Smooth muscle cell (in vitro differentiated cells): ENCODE measurements around the gene DPH3. TPM values are rescaled to one million over a fixed set of nuclear protein-coding genes. Genes with fewer than 3 reads are reported as not detected.

Experiments
- DNase-seq: peaks from one replicate; lab custom pipeline; 2025; ENCODE audit not compliant: unreplicated experiment; lab: John Stamatoyannopoulos, UW
- H2AFZ ChIP-seq: fragments of 200-600 bp; sonication (generic); 2 replicates; pipeline ENCODE4 v1.6.0; 2016; ENCODE audit warnings: antibody characterized with exemption, low read depth, mild to moderate bottlenecking
- H3F3A ChIP-seq: fragments of 200-600 bp; sonication (generic); 2 replicates; pipeline ENCODE4 v1.6.0; 2017; ENCODE audit warnings: antibody characterized with exemption, low read depth
- H3K27ac ChIP-seq: fragments of 200-600 bp; sonication (generic); 2 replicates; pipeline ENCODE4 v1.5.1; 2016; ENCODE audit warnings: low read depth, mild to moderate bottlenecking
- H3K27me3 ChIP-seq: fragments of 200-600 bp; sonication (generic); 2 replicates; pipeline ENCODE4 v1.6.1; 2016; ENCODE audit warnings: low read depth, mild to moderate bottlenecking
- H3K36me3 ChIP-seq: fragments of 200-600 bp; sonication (generic); 2 replicates; pipeline ENCODE4 v1.5.1; 2016; ENCODE audit warnings: low read depth
- H3K4me1 ChIP-seq: fragments of 200-600 bp; sonication (generic); 2 replicates; pipeline ENCODE4 v1.5.1; 2016; ENCODE audit warnings: low read depth
- H3K4me2 ChIP-seq: fragments of 200-600 bp; sonication (generic); 2 replicates; pipeline ENCODE4 v1.6.0; 2016; ENCODE audit warnings: mild to moderate bottlenecking
- H3K4me3 ChIP-seq: fragments of 200-600 bp; sonication (generic); 2 replicates; pipeline ENCODE4 v1.5.1; 2016; ENCODE audit warnings: mild to moderate bottlenecking
- H3K79me2 ChIP-seq: fragments of 200-600 bp; sonication (generic); 2 replicates; pipeline ENCODE4 v1.6.0; 2016; ENCODE audit warnings: low read depth, mild to moderate bottlenecking
- H3K9ac ChIP-seq: fragments of 200-600 bp; sonication (generic); 2 replicates; pipeline ENCODE4 v1.6.0; 2016; ENCODE audit warnings: low read depth
- H3K9me3 ChIP-seq: fragments of 200-600 bp; sonication (generic); replicated peaks from 2 replicates; pipeline ENCODE4 v1.5.1; 2016; ENCODE audit warnings: low read depth
- H4K20me1 ChIP-seq: fragments of 200-600 bp; sonication (generic); 2 replicates; pipeline ENCODE4 v1.6.0; 2016; ENCODE audit warnings: low read depth
- WGBS: methylation state at CpG from one replicate; pipeline ENCODE4 v1.1.7; 2016; ENCODE audit warnings: low lambda C conversion rate; 5-methylcytosine and 5-hydroxymethylcytosine counted together
- polyA plus RNA-seq: library from polyadenylated mRNA; unstranded; fragments of >200 nt; fragmentation: Nextera tagmentation; extraction: Ambion mirVana; gene quantifications from 2 replicates; pipeline ENCODE4 v1.2.1, GENCODE V29; 2016
- total RNA-seq: library from RNA; depleted of rRNA; stranded (reverse); fragments of >200 nt; gene quantifications from 2 replicates; pipeline ENCODE4 v1.2.3, GENCODE V29; 2014
- TF ChIP-seq, protein P1 (sequence below): fragments of 200-600 bp; sonication (generic); IDR thresholded peaks from 2 replicates; pipeline ENCODE4 v1.5.1; 2017; ENCODE audit warnings: borderline replicate concordance, mild to moderate bottlenecking, antibody characterized with exemption; ENCODE audit not compliant: insufficient read depth, poor library complexity, severe bottlenecking

Gene DPH3
- total and polyA plus RNA-seq, 2 experiments from 2014 or later = 44.7 to 69.5 TPM

DNA sequence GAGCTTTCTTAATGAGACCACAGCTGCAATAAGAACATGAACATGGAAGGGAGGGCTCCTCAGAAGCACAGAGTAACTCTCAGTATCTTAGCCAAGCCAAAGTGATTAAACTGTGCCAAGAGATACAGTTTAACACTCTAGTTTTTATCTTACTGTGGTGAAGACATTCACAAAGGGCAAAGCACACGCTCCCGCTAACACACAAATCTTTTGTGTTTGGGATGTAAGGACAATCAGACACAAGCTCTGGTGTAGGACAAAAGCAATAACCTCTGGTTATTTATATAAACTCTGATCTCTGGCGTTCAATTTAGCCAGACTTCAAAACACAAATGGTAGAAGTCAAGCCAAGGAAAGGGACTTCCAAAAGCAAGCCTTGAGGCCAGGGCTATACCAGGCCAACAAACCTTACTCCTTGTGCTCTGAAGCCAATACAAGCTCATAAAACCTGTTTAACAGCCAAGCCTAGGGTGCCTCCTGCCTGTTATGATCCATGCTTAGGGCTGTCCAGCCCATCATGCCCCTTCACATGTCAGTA is 27.8 kb downstream of the DPH3 start:
- H3K36me3 ChIP-seq = no peaks in the 10 kb centered on the region
- no peaks in the 10 kb centered on the region for H3K27me3 ChIP-seq
- H3K27ac ChIP-seq = no peak overlapping the region
- no peaks in the 10 kb centered on the region for H3K9me3 ChIP-seq
- no peak overlapping the region for H3K4me3 ChIP-seq
- TF ChIP-seq, protein P1, sequence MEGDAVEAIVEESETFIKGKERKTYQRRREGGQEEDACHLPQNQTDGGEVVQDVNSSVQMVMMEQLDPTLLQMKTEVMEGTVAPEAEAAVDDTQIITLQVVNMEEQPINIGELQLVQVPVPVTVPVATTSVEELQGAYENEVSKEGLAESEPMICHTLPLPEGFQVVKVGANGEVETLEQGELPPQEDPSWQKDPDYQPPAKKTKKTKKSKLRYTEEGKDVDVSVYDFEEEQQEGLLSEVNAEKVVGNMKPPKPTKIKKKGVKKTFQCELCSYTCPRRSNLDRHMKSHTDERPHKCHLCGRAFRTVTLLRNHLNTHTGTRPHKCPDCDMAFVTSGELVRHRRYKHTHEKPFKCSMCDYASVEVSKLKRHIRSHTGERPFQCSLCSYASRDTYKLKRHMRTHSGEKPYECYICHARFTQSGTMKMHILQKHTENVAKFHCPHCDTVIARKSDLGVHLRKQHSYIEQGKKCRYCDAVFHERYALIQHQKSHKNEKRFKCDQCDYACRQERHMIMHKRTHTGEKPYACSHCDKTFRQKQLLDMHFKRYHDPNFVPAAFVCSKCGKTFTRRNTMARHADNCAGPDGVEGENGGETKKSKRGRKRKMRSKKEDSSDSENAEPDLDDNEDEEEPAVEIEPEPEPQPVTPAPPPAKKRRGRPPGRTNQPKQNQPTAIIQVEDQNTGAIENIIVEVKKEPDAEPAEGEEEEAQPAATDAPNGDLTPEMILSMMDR = no peak
- 79% methylated on average over 3 of the region's 3 CpGs for WGBS
- no peak overlapping the region for H2AFZ ChIP-seq
- H3F3A ChIP-seq = peaks cover 12% of the 10 kb centered on the region
- H4K20me1 ChIP-seq = no peaks in the 10 kb centered on the region
- no peaks in the 10 kb centered on the region for H3K79me2 ChIP-seq
- peaks cover 11% of the 10 kb centered on the region for H3K4me1 ChIP-seq
- DNase-seq = no peak
- no peak overlapping the region for H3K9ac ChIP-seq
- no peak overlapping the region for H3K4me2 ChIP-seq

DNA sequence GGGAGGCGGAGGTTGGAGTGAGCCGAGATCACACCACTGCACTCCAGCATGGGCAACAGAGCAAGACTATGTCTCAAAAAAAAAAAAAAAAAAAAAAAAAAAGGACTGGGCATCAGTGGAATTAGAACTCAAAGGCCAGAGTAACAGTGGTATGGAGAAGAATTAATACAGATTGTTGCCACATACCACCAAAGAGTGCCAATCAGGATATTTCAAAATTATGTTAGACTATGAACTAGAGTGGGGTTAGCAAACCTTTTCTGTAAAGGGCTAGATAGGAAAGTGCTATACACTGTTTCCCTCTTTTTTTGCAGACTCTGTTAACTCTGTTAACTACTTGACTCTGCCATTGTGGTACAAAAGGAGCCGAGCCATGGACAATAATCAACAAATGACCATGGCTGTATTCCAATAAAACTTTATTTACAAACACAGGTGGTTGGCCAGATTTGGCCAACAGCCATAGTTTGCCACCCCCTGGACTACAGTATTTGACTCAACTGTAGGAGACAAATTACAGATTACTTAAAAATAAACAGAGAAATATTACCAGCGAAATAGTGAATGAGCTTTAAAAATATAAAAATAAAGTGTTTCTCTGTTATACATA is 28.6 kb downstream of the DPH3 start:
- WGBS = 97% methylated on average over 4 of the region's 4 CpGs
- Histone ChIP-seq H3K79me2 (no peaks in the 10 kb centered on the region), H3K9me3 (no peaks in the 10 kb centered on the region), H3K4me2 (no peak overlapping the region), H3K4me1 (peaks cover 11% of the 10 kb centered on the region), H2AFZ (no peak overlapping the region), H3F3A (peaks cover 10% of the 10 kb centered on the region), H3K9ac (no peak overlapping the region), H3K4me3 (no peak overlapping the region), H4K20me1 (no peaks in the 10 kb centered on the region), H3K27me3 (no peaks in the 10 kb centered on the region), H3K27ac (no peak overlapping the region), H3K36me3 (no peaks in the 10 kb centered on the region)
- TF ChIP-seq, protein P1 = no peak
- no peak for DNase-seq

DNA sequence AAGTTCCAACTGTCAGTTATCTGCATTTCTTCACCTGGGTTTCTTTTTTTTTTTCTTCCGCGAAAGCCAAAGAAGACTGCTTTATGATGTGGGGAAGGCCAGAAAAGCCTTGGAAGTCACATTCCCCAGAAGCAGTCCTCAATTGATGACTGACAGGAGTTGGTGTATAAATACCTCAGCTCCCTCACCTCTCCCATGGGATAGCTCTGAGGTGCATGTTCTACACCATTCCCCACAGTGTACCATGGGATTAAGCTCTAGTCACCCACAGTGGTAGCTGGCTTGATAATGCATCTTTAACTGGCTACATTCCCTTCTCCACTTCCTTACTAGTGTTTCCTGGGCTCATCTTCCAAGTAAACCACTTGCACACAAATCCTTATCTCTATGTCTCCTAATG is 30.5 kb downstream of the DPH3 start:
- no peaks in the 10 kb centered on the region for H3K79me2 ChIP-seq
- H3K9me3 ChIP-seq = no peaks in the 10 kb centered on the region
- TF ChIP-seq, protein P1 = no peak
- no peak overlapping the region for H3K9ac ChIP-seq
- H4K20me1 ChIP-seq = no peaks in the 10 kb centered on the region
- H3K4me3 ChIP-seq = no peak overlapping the region
- 75% methylated on average over 2 of the region's 2 CpGs for WGBS
- DNase-seq = no peak
- H3K27me3 ChIP-seq = no peaks in the 10 kb centered on the region
- peaks cover 4% of the 10 kb centered on the region for H3K4me1 ChIP-seq
- H2AFZ ChIP-seq = no peak overlapping the region
- H3K27ac ChIP-seq = no peak overlapping the region
- H3K4me2 ChIP-seq = no peak overlapping the region
- no peaks in the 10 kb centered on the region for H3F3A ChIP-seq
- no peaks in the 10 kb centered on the region for H3K36me3 ChIP-seq

DNA sequence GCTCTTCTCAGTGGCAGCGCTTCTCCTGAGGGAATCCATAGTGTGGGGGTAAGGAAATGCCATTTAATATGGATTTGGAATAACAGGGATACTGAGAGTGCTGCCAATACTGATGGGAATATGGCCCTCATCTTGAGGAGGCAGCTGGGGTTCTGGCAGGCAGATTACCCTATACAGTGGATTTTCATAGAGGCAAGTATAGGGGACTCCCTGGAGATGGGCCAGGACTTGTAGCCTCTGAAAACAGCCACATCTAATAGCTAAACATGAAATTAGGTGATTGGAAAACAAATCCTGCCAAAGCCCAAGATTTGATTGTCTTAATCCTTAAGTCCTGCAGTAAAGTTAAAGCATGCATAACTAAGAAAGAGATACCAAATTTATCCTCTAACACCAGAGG is 30.9 kb downstream of the DPH3 start:
- WGBS = 100% methylated on average over 1 of the region's 1 CpG
- Histone ChIP-seq H3K9me3 (no peaks in the 10 kb centered on the region), H3K27ac (no peak overlapping the region), H3K4me2 (no peak overlapping the region), H4K20me1 (no peaks in the 10 kb centered on the region), H3K27me3 (no peaks in the 10 kb centered on the region), H3F3A (no peaks in the 10 kb centered on the region), H2AFZ (no peak overlapping the region), H3K9ac (no peak overlapping the region), H3K4me3 (no peak overlapping the region), H3K4me1 (no peaks in the 10 kb centered on the region), H3K36me3 (no peaks in the 10 kb centered on the region), H3K79me2 (no peaks in the 10 kb centered on the region)
- DNase-seq = no peak
- TF ChIP-seq, protein P1 = no peak
